ENCODE data around the gene ACAD10. TPM values are rescaled to one million over a fixed set of nuclear protein-coding genes. Genes with fewer than 3 reads are reported as not detected.

Gene ACAD10
- total RNA-seq (10 to 100 TPM in 3 of 4 donors, 1 to 10 TPM in 1; 9.4 to 31.0 (median 18.2) TPM), polyA plus RNA-seq (10 to 100 TPM in 1 of 3 donors, 1 to 10 TPM in 2; 5.8 to 22.3 (median 6.0) TPM)

DNA sequence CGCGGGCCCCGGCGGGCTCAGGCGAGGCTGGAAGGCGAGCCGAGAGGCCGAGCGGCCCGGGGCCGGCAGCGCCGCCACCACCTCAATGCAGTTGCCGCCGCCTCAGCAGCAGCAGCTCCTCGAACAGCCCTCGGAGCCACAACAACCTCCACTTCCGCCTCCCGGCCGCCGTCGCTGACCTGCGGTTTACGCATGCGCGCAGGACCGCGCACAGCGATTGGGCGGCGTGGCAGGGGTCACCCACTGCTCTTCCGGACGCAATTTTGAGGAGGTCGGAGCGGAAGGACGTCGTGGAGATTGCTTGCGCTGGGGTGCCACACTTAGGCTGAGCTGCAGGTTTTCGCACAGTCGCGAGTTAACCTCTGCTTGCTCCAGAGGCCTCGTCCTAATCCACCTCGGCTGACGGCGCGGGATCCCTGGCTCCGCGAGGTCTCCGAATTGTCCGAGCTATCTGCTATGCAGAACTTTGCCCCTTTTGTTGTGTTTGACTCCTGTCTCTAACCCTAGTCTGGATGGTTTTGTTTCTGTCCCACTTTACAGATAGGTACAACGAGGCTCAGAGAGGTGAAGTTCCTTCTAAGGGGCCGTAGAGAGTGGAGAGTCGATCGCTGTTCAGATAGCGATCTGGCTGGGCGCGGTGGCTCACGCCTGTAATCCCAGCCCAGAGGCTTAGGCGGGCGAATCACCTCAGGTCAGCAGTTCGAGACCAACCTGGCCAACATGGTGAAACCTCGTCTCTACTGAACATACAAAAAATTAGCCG lies at the start of gene ACAD10, which contains the start of gene BRAP:
Gene ACAD10 (plus strand): TSS at position 243 of the 763 bp plus-strand sequence. CDS start 6,657 bp downstream, outside the sequence.
Gene BRAP (minus strand): TSS at position 146 of the 763 bp plus-strand sequence. CDS start 164 bp downstream, outside the sequence.
- peaks cover 0 to 35% (median 25%) of the 10 kb centered on the region in 4 donors for H3K4me1 ChIP-seq
- WGBS, 2 donors: 0% methylated on average over 63 of the region's 63 CpGs
- TF ChIP-seq, protein P1, sequence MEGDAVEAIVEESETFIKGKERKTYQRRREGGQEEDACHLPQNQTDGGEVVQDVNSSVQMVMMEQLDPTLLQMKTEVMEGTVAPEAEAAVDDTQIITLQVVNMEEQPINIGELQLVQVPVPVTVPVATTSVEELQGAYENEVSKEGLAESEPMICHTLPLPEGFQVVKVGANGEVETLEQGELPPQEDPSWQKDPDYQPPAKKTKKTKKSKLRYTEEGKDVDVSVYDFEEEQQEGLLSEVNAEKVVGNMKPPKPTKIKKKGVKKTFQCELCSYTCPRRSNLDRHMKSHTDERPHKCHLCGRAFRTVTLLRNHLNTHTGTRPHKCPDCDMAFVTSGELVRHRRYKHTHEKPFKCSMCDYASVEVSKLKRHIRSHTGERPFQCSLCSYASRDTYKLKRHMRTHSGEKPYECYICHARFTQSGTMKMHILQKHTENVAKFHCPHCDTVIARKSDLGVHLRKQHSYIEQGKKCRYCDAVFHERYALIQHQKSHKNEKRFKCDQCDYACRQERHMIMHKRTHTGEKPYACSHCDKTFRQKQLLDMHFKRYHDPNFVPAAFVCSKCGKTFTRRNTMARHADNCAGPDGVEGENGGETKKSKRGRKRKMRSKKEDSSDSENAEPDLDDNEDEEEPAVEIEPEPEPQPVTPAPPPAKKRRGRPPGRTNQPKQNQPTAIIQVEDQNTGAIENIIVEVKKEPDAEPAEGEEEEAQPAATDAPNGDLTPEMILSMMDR (IDR thresholded peaks at IDR 0.05): no peak
- peak in 1 of 4 donors; percentile 25 for TF ChIP-seq EP300 (IDR thresholded peaks at IDR 0.05)
- peak; percentile 89 to 95 (median 94) for TF ChIP-seq POLR2AphosphoS5 (IDR thresholded peaks at IDR 0.05)
- TF ChIP-seq POLR2A (IDR thresholded peaks at IDR 0.05): peak; percentile 64 to 70
- H3K36me3 ChIP-seq: peaks cover 5 to 21% (median 11%) of the 10 kb centered on the region in 4 donors
- no peaks in the 10 kb centered on the region for H3K9me3 ChIP-seq
- intact Hi-C loops (cut with DNase I): loop anchor here (5.0 kb wide), 1 partner anchor 89 kb away; the partner anchor contains the start of gene ATXN2
- H3K27ac ChIP-seq: peak within 1 kb of the TSS; percentile 82 to 91 (median 88)
- peak within 1 kb of the TSS; percentile 80 to 94 (median 93) for H3K4me3 ChIP-seq
- DNase-seq: peak; percentile 96
- H3K27me3 ChIP-seq: no peaks in the 10 kb centered on the region

DNA sequence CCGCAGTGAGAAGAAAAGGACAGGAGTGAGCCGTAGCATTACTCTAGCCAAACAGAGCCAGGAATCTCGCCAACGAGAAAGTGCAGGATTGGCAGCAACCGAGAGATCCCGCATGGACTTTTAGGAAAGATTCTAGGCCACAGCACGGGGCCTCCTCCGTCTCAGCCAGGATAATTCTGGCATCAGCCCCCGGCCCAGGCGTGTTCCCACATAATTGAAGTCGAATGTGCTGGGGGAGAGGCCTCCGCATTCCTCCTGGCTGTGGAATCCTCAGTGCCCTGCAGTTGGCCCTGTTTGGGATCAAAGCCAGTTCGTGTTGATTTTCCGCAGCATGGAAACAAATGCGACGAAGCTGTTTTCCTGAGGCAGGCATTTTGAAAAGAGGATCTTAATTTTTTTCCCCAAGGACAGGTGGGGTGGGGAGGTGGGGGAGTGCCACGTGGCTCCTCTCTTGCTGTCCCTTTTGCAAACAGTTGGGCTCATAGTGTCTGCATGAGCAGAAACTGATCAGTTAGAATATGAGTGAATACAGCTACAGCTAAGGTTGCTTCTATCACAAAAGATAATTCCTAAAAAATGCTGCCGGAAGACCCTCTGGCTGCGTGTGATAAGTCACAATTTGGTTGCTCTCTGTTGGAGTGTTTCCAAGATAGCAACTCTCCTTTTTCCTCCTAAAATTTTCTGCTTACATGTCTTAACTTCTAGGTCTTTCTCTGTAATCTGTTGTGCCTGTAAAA lies 49.5 kb upstream of the ACAD10 start:
- 67 to 79% methylated on average over 19 of the region's 19 CpGs for WGBS, 2 donors
- H3K27me3 ChIP-seq: no peaks in the 10 kb centered on the region
- H3K36me3 ChIP-seq: peaks cover 0 to 8% (median 0%) of the 10 kb centered on the region in 4 donors
- H3K4me1 ChIP-seq: peaks cover 0 to 24% (median 22%) of the 10 kb centered on the region in 4 donors
- intact Hi-C loops (cut with DNase I): loop anchor here (5.0 kb wide), 1 partner anchor 39 kb away; the partner anchor contains the start of gene ATXN2
- no peaks in the 10 kb centered on the region for H3K9me3 ChIP-seq
- TF ChIP-seq EP300 (IDR thresholded peaks at IDR 0.05) (no peak), POLR2AphosphoS5 (IDR thresholded peaks at IDR 0.05) (peak in 2 of 4 donors; percentile 17 to 31)
- DNase-seq: peak; percentile 90
- peak overlapping the region; percentile 70 to 78 (median 76) for H3K27ac ChIP-seq
- peak overlapping the region in 3 of 4 donors; percentile 4 to 23 (median 11) for H3K4me3 ChIP-seq

DNA sequence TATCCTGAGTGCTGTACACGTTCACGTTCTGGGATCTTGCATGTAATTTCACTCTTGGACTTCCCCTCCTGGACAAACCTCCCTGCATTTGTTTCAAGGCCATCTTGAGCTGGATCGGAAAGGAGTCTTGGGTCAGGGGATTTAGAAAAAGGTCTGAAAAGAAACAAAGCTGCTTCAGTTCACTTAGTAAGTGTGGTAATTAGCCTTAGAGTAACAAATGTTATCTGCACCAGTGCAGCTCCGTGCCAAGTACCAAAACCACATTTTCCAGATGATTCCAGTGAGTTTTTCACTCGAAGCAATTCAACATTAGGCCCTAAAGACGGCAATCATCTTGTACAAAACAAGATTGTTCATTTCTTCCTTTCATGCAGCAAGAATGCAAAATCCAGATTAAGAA lies 47.3 kb upstream of the ACAD10 start:
- no peaks in the 10 kb centered on the region for H3K27me3 ChIP-seq
- no peaks in the 10 kb centered on the region for H3K9me3 ChIP-seq
- 84 to 90% methylated on average over 6 of the region's 6 CpGs for WGBS, 2 donors
- peaks cover 0 to 39% (median 38%) of the 10 kb centered on the region in 4 donors for H3K4me1 ChIP-seq
- no peak overlapping the region for H3K4me3 ChIP-seq
- TF ChIP-seq, protein P1 (IDR thresholded peaks at IDR 0.05): no peak
- TF ChIP-seq POLR2A (IDR thresholded peaks at IDR 0.05) (no peak), EP300 (IDR thresholded peaks at IDR 0.05) (no peak), POLR2AphosphoS5 (IDR thresholded peaks at IDR 0.05) (no peak)
- DNase-seq: no peak
- peaks cover 0 to 11% (median 4%) of the 10 kb centered on the region in 4 donors for H3K36me3 ChIP-seq
- intact Hi-C loops (cut with DNase I): loop anchor here (5.0 kb wide), 1 partner anchor 41 kb away; the partner anchor contains the start of gene ATXN2
- no peak overlapping the region for H3K27ac ChIP-seq

- WGBS, 2 donors: 92 to 93% methylated on average over 5 of the region's 5 CpGs
- TF ChIP-seq POLR2AphosphoS5 (IDR thresholded peaks at IDR 0.05) (no peak), EP300 (IDR thresholded peaks at IDR 0.05) (no peak), POLR2A (IDR thresholded peaks at IDR 0.05) (no peak)
- TF ChIP-seq, protein P1 (IDR thresholded peaks at IDR 0.05): no peak
- no peak for DNase-seq
- Histone ChIP-seq H3K27ac (no peak overlapping the region), H3K4me3 (no peak overlapping the region), H3K36me3 (peaks cover 0 to 31% (median 16%) of the 10 kb centered on the region in 4 donors), H3K27me3 (no peaks in the 10 kb centered on the region), H3K9me3 (no peaks in the 10 kb centered on the region), H3K4me1 (peaks cover 0 to 41% (median 38%) of the 10 kb centered on the region in 4 donors)
- intact Hi-C loops (cut with DNase I): no loop called here
Observed at GRCh38 chr12:111640506-111640905, 45.3 kb upstream of the ACAD10 start.
